A549 (cell line): Measurements from ENCODE around the gene HIPK3.

Experiments used
- CEBPB ChIP-seq, 2 experiments: fragments of >200 bp in 1 of 2; sonication (Bioruptor Twin) in 1 of 2; formaldehyde crosslinking in 1 of 2; IDR thresholded peaks; 2 replicates each; pipeline ENCODE4 v1.6.1; 2012 to 2016
- CHD4 ChIP-seq: fragments of 200-600 bp; sonication (generic); IDR thresholded peaks from 2 replicates; pipeline ENCODE4 v1.6.1; 2016; ENCODE audit warnings: antibody characterized with exemption, mild to moderate bottlenecking, borderline replicate concordance
- CTCF ChIP-seq: fragments of >200 bp; sonication (Bioruptor Twin); formaldehyde crosslinking; IDR thresholded peaks from 3 replicates; pipeline ENCODE4 v1.5.1; 2016
- EP300 ChIP-seq, 2 experiments: fragments of >200 bp; sonication (Bioruptor Twin); formaldehyde crosslinking; IDR thresholded peaks; 2 replicates in 1 of 2; 3 replicates in 1 of 2; pipeline ENCODE4 v1.6.1; 2016 to 2017
- JUN ChIP-seq, 2 experiments: fragments of >200 bp; sonication (Bioruptor Twin); formaldehyde crosslinking; IDR thresholded peaks; 2 replicates in 1 of 2; 3 replicates in 1 of 2; pipeline ENCODE4 v1.6.1; 2016 to 2017
- MYC ChIP-seq: IDR thresholded peaks from 2 replicates; pipeline ENCODE4 v1.6.1; 2012; ENCODE audit warnings: mild to moderate bottlenecking, inconsistent platforms, low read length, improper control_type of control experiment, borderline replicate concordance
- POLR2A ChIP-seq: IDR thresholded peaks from 2 replicates; pipeline ENCODE4 v1.6.1; 2012; ENCODE audit warnings: mild to moderate bottlenecking, low read length
- RAD21 ChIP-seq, 2 experiments: fragments of >200 bp in 1 of 2; sonication (Bioruptor Twin) in 1 of 2; formaldehyde crosslinking in 1 of 2; IDR thresholded peaks in 1 of 2; conservative IDR thresholded peaks in 1 of 2; 2 replicates in 1 of 2; 3 replicates in 1 of 2; pipeline ENCODE4 v1.6.1; 2012 to 2018; ENCODE audit warnings: inconsistent platforms in 1 of 2
- SMC3 ChIP-seq: fragments of >200 bp; sonication (Bioruptor Twin); formaldehyde crosslinking; IDR thresholded peaks from 3 replicates; pipeline ENCODE4 v1.6.1; 2018; ENCODE audit warnings: inconsistent platforms
- USF2 ChIP-seq: fragments of 450-650 bp; IDR thresholded peaks from 2 replicates; pipeline ENCODE4 v1.6.1; 2014; ENCODE audit warnings: antibody characterized with exemption
- TF ChIP-seq, protein P1 (sequence below): fragments of 150-350 bp; IDR thresholded peaks from 2 replicates; pipeline ENCODE4 v1.6.1; 2014; ENCODE audit warnings: low read depth, mild to moderate bottlenecking, low read length

DNA sequence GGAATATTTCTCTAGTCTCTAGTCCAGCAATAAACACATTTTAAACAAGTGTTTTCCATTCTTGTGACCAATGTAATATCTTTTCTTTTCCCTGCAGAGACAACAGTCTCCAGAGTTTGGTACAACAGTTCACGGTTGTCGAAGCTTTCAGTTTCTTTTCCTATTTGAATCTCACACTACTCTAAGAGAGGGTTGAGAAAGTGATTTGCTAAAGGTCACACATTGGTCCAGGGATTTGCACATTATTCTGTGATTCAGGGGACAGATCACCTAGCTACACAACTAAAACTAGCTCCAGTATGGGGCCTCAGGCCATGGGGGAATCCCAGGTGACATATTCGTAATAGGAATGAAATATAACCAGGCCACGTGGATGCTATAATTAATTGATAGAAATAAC lies 132.5 kb downstream of the HIPK3 start:
- TF ChIP-seq CTCF (no peak), POLR2A (no peak), CHD4 (no peak), RAD21 (conservative IDR thresholded peaks at IDR 0.05 in 1 of 2, IDR thresholded peaks at IDR 0.05 in 1 of 2) (no peak), CEBPB (IDR thresholded peaks at IDR 0.05) (no peak), JUN (IDR thresholded peaks at IDR 0.05) (no peak), MYC (no peak), SMC3 (no peak), USF2 (no peak), EP300 (IDR thresholded peaks at IDR 0.05) (no peak)
- TF ChIP-seq, protein P1, sequence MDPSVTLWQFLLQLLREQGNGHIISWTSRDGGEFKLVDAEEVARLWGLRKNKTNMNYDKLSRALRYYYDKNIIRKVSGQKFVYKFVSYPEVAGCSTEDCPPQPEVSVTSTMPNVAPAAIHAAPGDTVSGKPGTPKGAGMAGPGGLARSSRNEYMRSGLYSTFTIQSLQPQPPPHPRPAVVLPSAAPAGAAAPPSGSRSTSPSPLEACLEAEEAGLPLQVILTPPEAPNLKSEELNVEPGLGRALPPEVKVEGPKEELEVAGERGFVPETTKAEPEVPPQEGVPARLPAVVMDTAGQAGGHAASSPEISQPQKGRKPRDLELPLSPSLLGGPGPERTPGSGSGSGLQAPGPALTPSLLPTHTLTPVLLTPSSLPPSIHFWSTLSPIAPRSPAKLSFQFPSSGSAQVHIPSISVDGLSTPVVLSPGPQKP: no peak
